Esophagus muscularis mucosa (tissue), 4 donors: Measurements from ENCODE around the gene GADD45G. TPM values are rescaled to one million over a fixed set of nuclear protein-coding genes. Genes with fewer than 3 reads are reported as not detected.

Source experiments
- DNase-seq: peaks from one replicate; pipeline ENCODE4 v3.0.0-alpha.2; 2017; ENCODE audit errors: extremely low spot score
- H3K27ac ChIP-seq, 4 donors: fragments of 200-600 bp; sonication (generic); replicated peaks in 1 of 4; 1 replicate in 3 of 4; 2 replicates in 1 of 4; pipeline ENCODE4 v1.5.1; 2016 to 2019; ENCODE audit warnings: mild to moderate bottlenecking in 1 of 4
- H3K27me3 ChIP-seq, 4 donors: fragments of 200-600 bp; sonication (generic); one replicate each; pipeline versions ENCODE4 v1.5.1 to v1.6.0; 2016 to 2019
- H3K36me3 ChIP-seq, 4 donors: fragments of 200-600 bp; sonication (generic); one replicate each; pipeline ENCODE4 v1.5.1; 2016 to 2019
- H3K4me1 ChIP-seq, 4 donors: fragments of 200-600 bp; sonication (generic); one replicate each; pipeline ENCODE4 v1.5.1; 2016 to 2019
- H3K4me3 ChIP-seq, 4 donors: fragments of 200-600 bp; sonication (generic); 1 replicate in 2 of 4; 2 replicates in 2 of 4; pipeline ENCODE4 v1.5.1; 2016 to 2019; ENCODE audit warnings: mild to moderate bottlenecking in 4 of 4, moderate library complexity in 1 of 4
- H3K9me3 ChIP-seq, 4 donors: fragments of 200-600 bp; sonication (generic); 1 replicate in 3 of 4; 2 replicates in 1 of 4; pipeline ENCODE4 v1.5.1; 2016 to 2019
- EP300 ChIP-seq: sonication (generic); formaldehyde crosslinking; IDR thresholded peaks from one replicate; pipeline ENCODE4 v1.6.1; 2017; ENCODE audit warnings: antibody characterized with exemption
- POLR2A ChIP-seq: fragments of 450-650 bp; IDR thresholded peaks from one replicate; pipeline ENCODE4 v1.6.1; 2017; ENCODE audit warnings: antibody characterized with exemption, moderate library complexity, mild to moderate bottlenecking, low read depth
- POLR2AphosphoS5 ChIP-seq, 2 donors: sonication (generic); formaldehyde crosslinking; IDR thresholded peaks; one replicate each; pipeline ENCODE4 v1.6.1; 2017; ENCODE audit warnings: antibody characterized with exemption in 2 of 2
- WGBS: methylation state at CpG from one replicate; pipeline ENCODE4 v1.1.5; 2018; 5-methylcytosine and 5-hydroxymethylcytosine counted together
- intact Hi-C: fragments of 100-400 bp; cut with DNase I; formaldehyde crosslinking; loops from one replicate; pipeline ENCODE4 v1.15.1; 2023
- total RNA-seq, 4 donors: library from RNA; depleted of rRNA; stranded (reverse); fragments of >200 nt; gene quantifications; one replicate each; pipeline versions ENCODE4 v1.1.0 to v1.2.1, GENCODE V29; 2016
- TF ChIP-seq, protein P1 (sequence below), 3 experiments: fragments of 200-600 bp in 2 of 3; fragments of 450-650 bp in 1 of 3; sonication (generic) in 2 of 3; IDR thresholded peaks; one replicate each; pipeline ENCODE4 v1.5.1; 2017 to 2019; ENCODE audit warnings: antibody characterized with exemption in 3 of 3, mild to moderate bottlenecking in 2 of 3, moderate library complexity in 1 of 3

Gene GADD45G
- total RNA-seq, 4 donors from 2014 or later, result 44.0 to 136 (median 103) TPM

DNA sequence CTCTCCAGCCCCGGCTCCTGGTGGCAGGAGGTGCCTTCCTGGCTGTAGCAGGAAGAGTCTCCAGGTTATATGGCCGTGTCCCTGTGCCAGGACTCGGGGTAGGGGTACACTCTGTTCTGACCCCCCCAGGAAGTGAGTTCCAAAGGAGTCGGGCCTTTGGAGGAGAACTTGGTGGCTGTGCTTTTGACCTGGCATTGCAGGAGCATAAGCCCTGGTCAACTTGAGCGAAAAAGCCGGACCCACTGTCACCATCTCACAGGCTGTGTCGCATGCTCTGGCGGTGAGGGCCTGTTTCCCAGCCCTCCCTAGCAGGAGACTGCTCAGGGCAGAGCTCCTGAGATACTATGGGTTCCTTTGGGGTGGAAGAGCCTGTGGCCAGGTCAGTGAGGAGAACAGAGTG, 36.0 kb downstream of the GADD45G start:
- TF ChIP-seq POLR2A, result no peak
- TF ChIP-seq POLR2AphosphoS5 (IDR thresholded peaks at IDR 0.05), result no peak
- TF ChIP-seq, protein P1, sequence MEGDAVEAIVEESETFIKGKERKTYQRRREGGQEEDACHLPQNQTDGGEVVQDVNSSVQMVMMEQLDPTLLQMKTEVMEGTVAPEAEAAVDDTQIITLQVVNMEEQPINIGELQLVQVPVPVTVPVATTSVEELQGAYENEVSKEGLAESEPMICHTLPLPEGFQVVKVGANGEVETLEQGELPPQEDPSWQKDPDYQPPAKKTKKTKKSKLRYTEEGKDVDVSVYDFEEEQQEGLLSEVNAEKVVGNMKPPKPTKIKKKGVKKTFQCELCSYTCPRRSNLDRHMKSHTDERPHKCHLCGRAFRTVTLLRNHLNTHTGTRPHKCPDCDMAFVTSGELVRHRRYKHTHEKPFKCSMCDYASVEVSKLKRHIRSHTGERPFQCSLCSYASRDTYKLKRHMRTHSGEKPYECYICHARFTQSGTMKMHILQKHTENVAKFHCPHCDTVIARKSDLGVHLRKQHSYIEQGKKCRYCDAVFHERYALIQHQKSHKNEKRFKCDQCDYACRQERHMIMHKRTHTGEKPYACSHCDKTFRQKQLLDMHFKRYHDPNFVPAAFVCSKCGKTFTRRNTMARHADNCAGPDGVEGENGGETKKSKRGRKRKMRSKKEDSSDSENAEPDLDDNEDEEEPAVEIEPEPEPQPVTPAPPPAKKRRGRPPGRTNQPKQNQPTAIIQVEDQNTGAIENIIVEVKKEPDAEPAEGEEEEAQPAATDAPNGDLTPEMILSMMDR (IDR thresholded peaks at IDR 0.05), result no peak
- TF ChIP-seq EP300, result no peak
- Histone ChIP-seq H3K27me3 (no peaks in the 10 kb centered on the region), H3K36me3 (no peaks in the 10 kb centered on the region), H3K9me3 (no peaks in the 10 kb centered on the region), H3K4me3 (peak overlapping the region in 1 of 4 donors; percentile 35), H3K27ac (peak overlapping the region; percentile 82 to 89 (median 88)), H3K4me1 (peaks cover 32 to 42% (median 38%) of the 10 kb centered on the region in 4 donors)
- WGBS, result 86% methylated on average over 8 of the region's 8 CpGs
- intact Hi-C loops, result no loop called here
- no peak for DNase-seq

GRCh38 chr9:89641980-89642379, 37.2 kb downstream of the GADD45G start:
- H3K9me3 ChIP-seq, result no peaks in the 10 kb centered on the region
- intact Hi-C loops, result no loop called here
- no peak overlapping the region for H3K4me3 ChIP-seq
- no peaks in the 10 kb centered on the region for H3K27me3 ChIP-seq
- TF ChIP-seq POLR2AphosphoS5 (IDR thresholded peaks at IDR 0.05) (no peak), EP300 (no peak), POLR2A (no peak)
- TF ChIP-seq, protein P1 (IDR thresholded peaks at IDR 0.05), result no peak
- 85% methylated on average over 3 of the region's 4 CpGs for WGBS
- H3K36me3 ChIP-seq, result no peaks in the 10 kb centered on the region
- no peak overlapping the region for H3K27ac ChIP-seq
- H3K4me1 ChIP-seq, result peaks cover 31 to 41% (median 36%) of the 10 kb centered on the region in 4 donors
- no peak for DNase-seq

DNA sequence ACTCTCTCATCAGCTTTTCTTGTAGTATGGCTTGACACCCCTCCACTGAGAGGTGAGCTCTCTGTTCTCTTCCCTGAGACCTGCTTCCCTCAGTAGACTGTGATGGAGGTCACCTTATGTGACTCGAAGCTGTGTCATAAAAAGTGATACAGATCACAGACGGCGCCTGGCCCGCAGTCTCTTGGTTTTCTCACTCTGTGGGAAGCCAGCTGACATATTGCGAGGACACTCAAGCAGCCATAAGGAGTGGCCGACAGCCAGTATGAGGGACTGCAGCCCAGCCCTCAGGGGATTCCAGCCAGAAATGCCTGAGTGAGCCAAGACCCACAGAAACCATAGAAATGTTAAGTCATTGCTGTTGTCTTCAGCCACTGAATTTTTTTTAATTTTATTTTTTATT, 38.0 kb downstream of the GADD45G start:
- Histone ChIP-seq H3K27ac (no peak overlapping the region), H3K4me3 (no peak overlapping the region), H3K36me3 (no peaks in the 10 kb centered on the region), H3K4me1 (peaks cover 31 to 39% (median 35%) of the 10 kb centered on the region in 4 donors), H3K27me3 (no peaks in the 10 kb centered on the region), H3K9me3 (no peaks in the 10 kb centered on the region)
- intact Hi-C loops, result no loop called here
- 91% methylated on average over 6 of the region's 6 CpGs for WGBS
- no peak for DNase-seq
- TF ChIP-seq POLR2A, result no peak
- TF ChIP-seq, protein P1 (IDR thresholded peaks at IDR 0.05), result no peak
- TF ChIP-seq POLR2AphosphoS5 (IDR thresholded peaks at IDR 0.05), result no peak
- no peak for TF ChIP-seq EP300

DNA sequence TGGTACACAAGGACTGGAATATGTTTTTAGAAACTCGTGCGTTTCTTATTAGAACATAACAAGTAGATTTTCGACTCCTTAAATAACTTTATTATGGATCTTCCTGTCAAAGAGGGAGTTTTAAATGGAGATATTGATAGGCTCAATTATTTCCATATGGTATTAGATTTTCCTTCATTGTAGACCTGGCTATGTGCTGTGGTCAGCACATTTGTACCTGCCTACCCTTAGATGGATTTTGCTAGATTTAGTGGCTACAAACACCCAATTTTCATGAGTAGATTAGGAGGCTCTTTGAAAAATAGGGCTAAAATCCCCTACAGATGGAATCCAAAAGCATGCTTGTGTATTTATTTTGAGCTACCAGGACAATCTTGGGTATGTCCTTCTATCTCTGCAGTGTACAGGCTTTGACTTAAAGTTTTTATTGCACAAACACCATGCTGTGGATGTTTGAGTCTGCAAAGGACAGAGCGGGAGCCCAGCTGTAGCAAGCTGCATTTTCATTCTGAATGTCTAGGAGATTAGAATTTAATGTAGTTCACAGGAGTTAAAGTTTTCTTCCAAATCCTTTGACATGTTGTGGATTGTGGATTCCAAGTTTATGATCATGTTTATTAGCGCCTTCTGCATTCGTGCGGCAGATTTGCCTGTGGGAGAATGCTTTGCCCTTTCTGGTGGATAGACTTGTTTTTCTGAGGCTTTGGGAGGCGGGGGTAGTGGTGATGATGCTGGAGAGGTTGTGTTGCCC, 41.6 kb downstream of the GADD45G start:
- Histone ChIP-seq H3K27me3 (no peaks in the 10 kb centered on the region), H3K4me1 (peaks cover 0 to 3% (median under 1%) of the 10 kb centered on the region in 4 donors), H3K9me3 (no peaks in the 10 kb centered on the region), H3K27ac (no peak overlapping the region), H3K4me3 (no peak overlapping the region), H3K36me3 (no peaks in the 10 kb centered on the region)
- 98% methylated on average over 8 of the region's 8 CpGs for WGBS
- intact Hi-C loops, result no loop called here
- DNase-seq, result no peak
- TF ChIP-seq POLR2A, result no peak

DNA sequence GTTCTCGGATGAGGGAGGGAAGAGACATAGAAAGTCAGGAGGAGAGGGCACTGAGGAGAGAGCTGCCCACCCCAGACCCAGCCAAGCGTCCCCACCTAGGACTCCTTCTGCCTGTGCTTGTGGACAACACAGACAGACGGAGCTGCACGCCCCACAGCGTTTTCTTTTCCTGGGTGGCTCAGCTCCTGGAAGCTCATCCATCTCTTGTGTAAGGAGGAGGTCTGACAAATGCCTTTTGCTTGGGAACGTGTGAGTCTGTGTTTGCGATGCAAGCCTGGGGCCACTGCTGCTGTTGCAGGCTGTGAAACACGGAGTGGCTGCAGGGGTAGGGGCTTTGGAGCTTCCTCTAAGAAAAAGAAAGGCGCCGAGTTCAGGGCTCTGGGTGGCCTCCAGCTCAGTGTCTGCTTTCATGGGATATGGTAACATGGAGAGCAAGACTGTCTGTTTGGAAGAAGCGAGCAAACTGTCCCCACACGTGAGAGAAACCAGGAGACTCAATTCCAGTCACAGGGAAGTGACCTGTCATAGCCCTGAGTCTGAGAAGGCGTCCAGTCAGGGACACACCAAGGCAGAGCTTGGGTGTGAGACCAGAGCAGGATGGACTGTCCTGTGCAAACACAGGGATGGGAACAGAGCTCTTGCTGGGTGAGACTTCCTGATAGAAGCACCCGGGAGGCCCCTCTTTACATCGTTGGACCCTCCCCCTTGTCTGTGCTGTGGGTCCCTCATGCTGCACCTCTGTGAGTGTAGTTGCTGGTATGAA, 42.7 kb downstream of the GADD45G start:
- no peak overlapping the region for H3K4me3 ChIP-seq
- H3K27me3 ChIP-seq, result no peaks in the 10 kb centered on the region
- H3K27ac ChIP-seq, result no peak overlapping the region
- TF ChIP-seq POLR2AphosphoS5 (IDR thresholded peaks at IDR 0.05), result no peak
- TF ChIP-seq, protein P1 (IDR thresholded peaks at IDR 0.05), result no peak
- no peak for TF ChIP-seq EP300
- no peak for TF ChIP-seq POLR2A
- no peaks in the 10 kb centered on the region for H3K4me1 ChIP-seq
- intact Hi-C loops, result no loop called here
- H3K9me3 ChIP-seq, result no peaks in the 10 kb centered on the region
- no peaks in the 10 kb centered on the region for H3K36me3 ChIP-seq
- WGBS, result 66% methylated on average over 15 of the region's 15 CpGs
- DNase-seq, result no peak
